ENCODE measurements around the gene CD6.

Gene CD6

DNA sequence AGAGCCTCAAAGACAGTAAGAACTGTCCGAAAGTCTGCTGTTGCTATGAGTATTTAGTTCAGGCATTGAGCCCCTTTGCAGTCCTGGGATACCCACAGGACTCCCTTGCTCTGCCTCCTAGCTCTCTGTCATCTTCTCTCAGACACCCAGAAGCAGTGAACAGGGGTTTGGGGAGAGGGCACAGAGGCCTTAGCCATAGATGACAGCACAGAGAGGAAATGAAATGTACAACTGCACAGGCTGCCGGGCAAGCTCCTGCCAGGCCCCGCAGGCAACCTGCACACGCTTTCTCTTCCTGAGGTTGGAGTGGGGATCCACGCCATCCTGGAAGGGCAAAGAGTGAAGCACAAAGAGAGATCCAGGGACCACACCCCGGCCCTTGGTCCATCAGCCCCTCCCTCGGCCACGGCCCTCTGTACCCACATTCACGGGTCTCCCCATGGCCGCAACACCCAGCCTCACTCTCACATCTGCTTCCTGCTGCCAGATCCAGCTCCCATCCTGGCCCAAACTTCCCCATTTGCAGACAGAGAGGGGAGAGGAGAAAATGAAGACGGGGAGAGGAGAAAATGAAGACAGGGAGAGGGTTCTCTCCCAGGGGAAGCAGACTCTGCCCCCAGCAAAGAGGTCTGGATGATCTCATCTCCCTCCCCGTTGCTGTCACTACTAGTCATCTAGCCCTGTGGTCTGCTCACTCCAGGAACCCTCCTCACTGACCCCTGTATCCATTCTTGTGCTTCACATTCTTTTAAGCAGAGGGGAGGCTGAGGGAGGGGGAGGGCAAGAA, 40.7 kb downstream of the CD6 start:
- DNase-seq: peak; percentile 84

DNA sequence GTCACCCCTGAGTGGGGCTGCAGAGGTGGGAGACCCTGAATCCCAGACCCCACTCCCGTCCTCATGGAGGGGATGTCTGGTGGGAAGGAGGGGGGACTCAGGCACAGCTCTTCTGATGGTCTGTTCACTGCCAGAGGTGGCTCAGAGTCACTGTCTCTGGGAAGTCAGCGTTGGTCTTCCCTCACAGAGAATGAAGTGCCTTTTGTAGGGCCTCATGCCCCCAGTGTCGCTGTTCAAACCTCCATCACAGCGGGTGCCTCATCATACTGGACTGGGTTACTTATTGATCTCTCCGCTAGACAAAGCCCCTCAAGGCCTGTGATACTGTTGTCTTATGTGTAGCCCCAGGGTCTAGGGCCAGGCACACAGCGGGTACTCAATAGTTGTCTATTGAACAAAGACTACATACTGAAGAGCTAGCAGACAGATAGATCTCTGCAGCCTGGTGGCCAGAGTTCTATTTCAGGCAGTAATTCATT, 41.3 kb downstream of the CD6 start:
- DNase-seq: no peak

DNA sequence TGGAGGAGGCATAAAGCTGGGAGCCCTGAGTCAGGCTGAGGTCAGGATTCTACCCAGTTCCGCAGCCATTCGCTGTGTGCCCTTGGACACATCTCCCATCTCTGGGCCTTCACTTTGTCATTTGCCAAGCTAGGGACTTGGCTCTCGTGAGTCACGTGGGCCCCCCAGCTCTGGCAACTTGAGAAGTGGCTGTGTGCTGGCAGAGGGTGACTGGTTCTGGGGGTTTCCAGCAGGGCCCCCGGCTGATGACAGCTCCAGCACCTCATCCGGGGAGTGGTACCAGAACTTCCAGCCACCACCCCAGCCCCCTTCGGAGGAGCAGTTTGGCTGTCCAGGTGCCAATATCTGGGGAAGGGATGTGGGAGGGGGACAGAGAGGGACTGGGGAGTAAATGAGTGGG, 46.6 kb downstream of the CD6 start:
- DNase-seq: no peak

DNA sequence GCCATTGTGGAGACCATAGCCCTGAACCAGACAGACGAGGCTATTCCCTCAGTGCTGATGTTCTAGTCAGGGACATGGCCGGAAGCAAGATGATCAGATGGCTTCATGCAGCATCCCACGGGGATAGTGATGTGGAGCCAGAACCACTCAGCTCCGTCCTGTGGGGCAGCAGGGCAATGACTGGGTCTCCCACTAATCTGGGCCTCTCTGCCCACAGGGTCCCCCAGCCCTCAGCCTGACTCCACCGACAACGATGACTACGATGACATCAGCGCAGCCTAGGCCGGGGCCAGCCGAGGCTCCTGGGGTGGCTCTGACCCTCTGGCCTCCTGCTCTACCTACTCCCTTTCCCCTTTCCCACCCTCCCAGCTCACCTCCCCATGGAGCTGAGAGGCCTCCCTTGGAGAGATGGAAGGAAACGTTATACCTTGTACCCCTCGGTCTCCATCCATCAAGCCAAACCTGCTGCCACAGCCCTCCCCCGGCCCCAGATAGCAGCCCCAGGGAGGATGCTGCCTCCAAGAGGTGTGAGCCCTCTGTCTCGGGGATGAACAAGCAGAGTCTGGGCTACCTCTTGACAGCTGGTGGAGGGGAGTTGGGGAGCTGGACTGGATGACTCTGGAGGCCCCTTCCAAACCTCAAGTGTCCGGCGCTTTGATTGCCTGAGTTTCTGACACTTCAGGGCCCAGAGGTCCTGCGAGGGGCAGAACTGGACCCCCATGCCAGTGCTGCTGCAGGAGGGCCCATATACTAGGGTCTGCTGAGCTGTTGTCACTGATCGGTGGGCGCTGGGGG, 47.8 kb downstream of the CD6 start:
- no peak for DNase-seq

DNA sequence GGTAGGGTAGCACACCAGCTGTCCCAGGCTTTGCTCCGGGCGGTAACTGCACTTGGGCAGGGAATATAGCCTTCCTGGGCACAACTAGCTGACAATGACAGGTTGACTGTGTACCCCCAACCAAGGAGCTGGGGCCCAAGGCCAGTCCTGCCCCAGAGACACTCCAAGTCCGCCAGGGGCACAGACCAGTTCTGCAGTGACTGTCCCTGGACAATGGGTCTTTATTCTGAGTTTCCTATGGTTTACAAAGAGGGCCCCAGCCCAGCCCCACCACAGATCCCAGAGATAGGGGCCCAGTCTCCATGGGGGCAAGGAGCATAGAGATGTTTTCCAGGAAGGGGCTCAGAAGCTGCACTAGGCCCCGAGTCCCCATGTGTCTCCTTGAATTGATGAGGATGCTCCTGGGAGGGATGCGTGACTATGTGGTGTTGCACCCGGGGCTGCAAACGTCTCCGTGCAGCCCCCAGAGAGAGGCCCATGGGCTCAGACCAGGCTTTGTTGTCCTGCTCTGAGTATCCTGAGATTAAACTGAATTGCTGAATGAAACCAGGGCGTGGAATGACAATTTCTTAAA, 48.4 kb downstream of the CD6 start:
- peak; percentile 45 for DNase-seq

DNA sequence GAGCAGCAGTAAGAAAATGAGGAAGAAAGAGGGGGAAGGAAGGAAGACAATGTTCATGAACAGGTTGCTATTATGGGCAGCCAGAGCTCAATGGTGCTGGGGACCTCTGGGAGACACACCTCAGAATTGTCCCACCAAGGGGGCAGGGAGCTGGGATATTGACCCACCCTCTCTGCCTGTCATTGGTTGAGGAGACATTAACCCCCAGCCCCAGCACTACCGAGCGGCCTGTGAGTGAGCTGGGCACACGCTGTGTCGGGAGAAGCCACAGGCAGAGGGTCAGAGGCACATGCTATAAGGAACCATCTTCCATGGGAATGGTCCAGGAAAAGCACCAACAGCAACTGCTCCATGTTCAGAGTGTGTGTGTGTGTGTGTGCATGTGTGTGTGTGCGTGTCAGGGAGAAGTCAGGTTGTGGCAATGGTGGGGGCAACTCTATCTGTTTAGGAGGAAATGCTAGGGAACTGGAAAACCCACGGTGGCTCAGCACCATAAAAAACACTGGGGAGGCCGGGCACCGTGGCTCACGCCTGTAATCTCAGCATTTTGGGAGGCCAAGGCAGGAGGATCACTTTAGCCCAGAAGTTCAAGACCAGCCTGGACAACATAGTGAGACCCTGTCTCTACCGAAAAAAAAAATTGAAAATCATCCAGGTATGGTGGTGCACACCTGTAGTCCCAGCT, 49.2 kb downstream of the CD6 start:
- peak; percentile 29 for DNase-seq

DNA sequence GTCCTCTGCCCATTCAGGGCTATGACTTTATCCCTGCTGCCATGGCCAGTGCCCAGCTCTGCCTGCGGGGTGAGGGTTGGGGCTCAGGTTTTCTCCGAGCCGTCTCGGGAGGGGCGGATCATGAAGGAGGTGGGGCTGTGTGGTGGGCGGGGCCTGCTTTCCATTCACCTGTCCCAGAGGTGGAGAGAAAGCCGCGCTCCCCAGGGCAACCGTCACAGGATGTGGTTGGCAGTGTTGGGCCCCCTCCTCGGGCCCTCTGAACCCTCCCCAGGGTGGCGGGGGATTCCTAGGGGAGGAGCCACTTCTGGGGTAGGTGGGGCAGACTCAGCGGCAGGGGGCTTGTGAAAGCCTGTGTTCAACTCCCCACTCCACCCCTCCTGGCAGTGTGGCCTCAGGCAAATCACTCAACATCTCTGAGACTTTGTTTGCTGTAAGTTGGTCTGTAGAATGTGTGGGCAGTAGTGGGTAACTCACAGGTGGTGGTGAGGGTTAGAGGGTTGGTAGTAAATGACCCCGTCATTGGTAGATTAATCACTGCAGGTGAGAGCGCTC, 50.3 kb downstream of the CD6 start:
- peak; percentile 65 for DNase-seq

DNA sequence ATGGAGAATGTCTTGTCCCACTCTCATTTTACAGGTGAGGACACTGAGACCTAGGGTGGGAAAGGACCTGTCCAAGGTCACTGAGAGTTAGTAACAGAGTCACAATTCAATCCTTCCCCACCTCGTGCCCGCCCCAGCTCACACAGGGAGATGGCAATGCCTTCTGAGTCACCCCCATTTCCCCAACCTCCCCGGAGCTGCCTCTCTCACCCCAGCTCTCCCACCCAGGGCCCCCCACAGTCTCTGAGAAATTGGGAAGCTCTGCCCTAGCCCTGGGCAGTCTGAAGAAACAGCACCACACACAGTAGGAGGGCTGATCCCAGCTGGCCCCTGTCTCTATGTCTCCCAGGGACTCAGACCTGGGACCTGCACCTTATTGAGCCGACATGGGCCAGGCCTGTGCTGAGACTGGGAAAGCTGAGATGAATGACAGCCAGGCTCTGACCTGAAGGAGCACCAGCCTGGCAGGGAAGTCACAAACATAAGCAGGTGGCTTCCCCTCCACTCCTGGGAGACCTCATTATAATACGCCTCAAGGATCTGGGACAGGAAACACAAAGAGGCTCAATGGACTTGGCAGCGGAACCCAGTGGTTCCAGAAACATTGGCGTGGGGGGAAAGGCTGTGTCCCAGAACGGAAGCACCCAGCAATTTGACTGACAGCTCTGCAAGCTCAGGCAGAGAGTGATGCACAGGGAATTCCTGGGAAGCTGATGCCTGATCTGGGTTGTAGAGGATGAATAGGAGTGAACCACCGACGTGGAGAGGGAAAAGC, 51.0 kb downstream of the CD6 start:
- peak; percentile 52 for DNase-seq

DNA sequence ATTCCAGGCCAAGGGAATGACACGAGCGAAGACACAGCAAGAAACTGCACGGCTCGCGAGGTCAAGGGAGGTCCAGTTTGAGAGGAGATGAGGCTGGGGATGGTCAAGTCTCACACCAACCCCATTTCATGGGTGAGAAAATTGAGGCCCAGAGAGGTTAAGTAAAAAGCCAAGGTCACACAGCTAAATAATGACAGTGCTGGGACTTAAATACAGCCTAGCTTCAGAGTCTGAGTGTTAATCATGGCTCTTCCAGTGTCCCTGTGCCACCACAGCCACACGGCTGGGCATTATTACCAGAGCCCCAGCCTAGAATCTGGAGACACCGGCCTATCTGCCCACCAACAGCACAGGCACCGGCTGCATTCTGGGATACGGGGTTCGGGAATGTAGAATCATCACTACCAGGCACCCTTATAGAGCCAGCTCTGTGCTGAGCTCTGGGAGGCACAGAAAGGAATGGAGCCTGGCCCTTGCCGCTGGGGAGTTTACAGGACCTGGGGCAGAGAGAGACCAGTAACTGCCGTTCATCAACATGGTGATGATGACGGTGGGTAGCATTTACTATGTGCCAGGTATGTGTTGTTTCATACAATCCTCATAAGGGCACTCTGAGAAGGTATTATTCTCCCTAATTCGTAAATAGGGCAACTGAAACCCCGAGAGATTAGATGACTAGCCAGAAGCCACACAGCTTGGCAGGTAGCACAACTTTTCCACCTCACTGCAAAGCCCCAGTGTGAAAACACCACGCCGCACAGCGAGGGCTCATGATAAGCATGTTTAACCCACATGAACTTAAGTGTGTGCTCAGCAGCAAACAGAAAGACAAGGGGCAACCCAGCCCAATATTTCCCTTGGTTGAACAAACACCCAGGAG, 51.8 kb downstream of the CD6 start:
- peak; percentile 44 for DNase-seq

DNA sequence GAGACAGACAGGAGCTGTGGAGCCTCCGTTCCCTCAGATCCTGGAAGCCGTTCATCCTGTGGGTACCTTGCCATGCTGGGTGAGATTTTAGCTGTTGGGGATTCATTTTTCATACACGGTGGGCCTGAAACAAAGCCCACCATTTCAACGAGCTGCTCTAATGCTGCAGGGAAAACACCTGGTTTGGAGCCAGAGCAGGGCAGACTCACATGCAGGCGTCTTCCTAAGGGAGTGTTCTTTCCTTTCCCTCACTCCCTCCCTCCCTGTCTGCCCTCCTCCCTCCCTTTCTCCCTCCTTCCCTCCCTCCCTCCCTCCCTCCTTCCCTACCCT, 52.5 kb downstream of the CD6 start:
- DNase-seq: no peak

DNA sequence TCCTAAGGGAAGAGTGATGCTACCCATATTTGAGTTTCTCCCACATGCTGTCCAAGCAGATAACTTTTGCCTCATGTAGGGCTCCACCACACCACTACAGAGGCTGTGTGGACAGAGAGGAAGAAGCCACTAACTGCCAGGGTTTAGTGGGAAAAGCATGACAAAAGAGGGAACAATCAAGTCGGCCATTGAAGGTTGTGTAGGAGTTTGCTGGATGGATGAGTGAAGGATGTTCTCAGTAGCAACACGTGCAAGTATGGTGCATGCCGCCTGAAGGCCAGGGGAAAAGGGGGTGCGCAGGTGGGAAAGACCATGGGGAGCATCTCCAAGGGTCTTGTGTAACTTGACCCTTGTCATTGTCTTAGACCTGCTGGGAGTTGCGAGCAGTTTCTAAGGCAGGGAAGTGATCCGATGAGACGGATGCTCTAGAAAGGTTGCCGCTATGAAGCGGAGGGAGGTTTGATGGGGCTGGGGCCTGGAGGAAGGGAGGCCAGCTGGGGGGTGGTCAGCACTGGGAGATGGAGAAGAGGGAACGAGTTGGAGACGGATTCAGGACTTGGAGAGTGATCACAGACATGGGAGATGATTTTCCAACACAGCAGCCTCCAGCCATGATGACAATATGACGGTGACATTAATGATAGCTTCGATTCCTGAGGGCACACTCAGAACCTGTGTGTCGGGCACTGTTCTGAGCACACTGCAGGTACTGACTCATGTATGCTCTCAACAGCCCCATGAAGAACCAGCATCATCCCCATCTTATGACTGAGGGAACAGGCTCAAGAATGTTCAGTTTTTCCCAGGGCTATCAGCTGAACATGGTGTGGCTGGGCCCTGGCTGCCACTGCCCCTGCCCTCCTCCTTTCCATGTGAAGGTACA, 53.7 kb downstream of the CD6 start:
- DNase-seq: peak; percentile 40

DNA sequence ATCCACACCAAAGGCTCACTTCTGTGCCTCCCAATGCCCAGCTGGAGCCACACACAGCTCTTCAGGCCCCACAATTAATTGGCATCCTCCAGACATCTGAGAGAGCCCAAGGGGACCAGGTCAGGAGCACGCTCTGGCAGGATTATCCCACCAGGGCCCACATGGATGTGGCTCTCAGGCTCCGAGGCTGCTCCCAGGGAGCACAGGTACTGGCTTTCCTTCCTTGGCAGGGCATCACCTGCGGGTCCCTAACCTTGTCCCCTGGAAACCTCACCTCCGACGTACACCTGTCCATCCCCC, 54.3 kb downstream of the CD6 start:
- DNase-seq: peak; percentile 41

DNA sequence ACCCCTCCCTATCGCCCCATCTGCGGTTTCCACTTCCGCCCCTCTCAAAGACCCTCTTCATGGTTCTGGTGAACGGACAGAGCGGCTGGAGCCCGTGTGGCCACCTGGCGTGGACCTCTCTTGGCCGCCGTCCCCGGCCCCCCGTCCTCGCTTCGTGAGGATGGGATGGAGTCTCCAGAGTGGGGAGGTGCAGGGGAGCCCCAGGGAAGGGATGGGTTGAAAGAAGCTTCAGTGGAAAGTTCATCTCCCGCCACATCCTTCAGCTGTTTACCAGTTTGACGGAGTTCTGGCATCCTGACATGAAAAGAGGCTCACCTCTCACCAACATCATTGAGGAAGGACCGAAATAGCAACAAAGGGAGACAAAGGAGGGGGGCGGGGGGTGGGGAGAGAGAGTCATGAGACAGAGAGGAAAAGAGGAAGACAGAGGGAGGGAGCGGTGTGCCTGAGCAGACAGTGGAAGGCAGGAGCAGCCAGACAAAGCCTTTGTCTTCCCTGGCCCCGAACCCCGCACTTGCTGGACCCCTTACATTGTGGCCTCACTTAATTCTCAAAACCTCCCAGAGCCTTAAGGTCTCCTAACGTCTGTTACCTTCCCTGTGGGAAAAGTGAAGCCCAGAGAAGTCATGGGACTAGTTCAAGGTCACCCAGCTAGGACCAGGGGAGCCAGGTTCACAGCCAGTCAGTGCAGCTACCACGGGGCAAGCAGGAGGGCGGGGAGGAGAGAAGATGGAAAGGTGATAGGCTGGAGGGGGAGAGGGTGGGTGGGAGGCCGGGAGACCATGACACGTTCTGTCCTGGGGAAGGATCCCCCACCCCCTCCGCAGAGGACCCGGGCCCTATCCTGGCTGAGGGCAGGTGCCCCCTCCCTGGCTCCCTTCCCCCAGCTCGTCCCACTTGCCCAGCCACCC, 54.9 kb downstream of the CD6 start:
- peak; percentile 41 for DNase-seq

DNA sequence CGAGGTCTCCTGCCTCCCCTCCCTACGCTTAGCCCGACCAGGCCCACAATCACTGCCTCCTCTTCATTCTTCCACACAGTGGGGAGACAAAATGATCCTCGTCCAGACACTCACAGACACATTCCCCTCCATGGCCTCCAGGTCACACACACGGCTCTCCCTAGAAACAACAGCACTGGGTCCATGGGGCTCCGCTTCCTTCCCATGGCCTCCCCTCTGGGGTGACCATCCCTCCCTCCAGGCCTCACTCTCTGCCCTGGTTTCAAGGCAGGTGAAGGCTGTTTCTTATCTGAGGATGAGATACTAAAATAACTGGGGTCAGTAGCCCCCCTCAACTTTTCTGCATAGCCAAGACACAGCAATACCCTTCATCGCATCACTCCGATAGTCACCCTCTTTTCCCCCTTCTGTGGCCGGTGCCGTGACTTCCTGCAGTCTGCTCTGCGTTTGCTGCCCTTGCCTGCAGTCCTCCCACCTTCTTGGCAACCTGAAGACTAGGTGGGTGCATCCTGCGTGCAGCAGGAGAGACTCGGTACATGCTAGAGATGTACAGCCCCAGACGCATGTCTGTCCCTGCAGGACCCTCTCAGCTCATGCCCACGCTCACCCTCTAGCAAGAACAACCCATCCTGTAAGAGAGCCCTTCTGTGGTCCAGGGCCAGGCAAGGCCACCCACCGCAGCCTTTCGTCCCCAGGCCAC, 55.8 kb downstream of the CD6 start:
- peak; percentile 50 for DNase-seq

DNA sequence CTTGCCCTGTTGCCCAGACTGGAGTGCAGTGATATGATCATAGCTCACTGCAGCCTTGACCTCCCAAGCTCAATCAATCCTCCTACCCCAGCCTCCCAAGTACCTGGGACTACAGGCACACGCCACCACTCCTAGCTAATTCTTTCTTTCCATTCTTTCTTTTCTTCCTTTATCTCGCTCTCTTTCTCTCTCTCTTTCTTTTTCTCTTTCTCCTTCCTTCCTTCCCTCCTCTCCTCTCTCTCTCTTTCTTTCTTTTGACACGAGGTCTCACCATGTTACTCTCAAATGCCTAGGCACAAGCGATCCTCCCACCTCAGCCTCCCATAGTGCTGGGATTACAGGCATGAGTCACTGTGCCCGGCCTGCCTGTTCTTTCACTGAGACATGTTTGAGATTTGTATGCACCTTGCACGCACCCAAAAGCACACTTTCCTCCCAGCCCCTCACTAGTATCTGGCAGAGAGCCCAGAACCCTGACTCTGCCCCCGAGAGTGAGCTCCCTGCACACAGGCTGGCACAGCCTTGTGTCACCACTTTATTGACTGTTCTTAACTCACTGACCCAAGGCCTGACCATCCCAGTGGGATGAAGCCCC, 56.8 kb downstream of the CD6 start:
- DNase-seq: peak; percentile 42

DNA sequence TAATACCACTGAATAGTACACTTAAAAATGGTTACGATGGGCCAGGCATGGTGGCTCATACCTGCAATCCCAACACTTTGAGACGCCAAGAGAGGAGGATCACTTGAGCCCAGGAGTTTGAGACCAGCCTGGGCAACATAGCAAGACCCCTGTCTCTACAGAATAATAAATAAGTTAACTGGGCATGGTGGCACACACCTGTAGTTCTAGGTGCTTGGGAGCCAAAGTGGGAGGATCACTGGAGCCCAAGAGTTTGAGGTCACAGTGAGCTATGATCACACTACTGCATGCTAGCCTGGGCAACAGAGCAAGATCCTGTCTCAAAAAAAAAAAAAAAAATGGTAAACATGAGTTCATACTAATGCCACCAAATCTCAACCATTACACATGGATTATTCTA, 61.3 kb downstream of the CD6 start:
- DNase-seq: no peak

DNA sequence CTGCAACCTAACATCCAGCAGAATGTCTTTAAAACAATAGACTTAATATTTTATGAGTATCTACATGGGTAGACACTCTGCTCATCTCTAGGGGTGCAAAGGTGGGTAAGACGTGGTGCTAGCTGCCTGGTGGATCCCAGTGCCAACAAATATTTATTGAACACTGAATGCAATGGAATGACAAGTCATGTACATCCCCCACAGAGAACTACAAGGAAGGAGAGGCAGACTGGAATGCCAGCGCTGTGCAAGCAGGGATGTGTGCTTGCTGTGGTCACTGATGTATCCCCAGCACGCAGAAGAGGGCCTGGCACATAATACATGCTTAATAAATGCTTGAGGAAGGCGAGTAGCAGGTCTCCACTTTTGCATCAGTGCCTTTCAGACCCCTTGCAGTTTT, 61.9 kb downstream of the CD6 start:
- peak; percentile 21 for DNase-seq

DNA sequence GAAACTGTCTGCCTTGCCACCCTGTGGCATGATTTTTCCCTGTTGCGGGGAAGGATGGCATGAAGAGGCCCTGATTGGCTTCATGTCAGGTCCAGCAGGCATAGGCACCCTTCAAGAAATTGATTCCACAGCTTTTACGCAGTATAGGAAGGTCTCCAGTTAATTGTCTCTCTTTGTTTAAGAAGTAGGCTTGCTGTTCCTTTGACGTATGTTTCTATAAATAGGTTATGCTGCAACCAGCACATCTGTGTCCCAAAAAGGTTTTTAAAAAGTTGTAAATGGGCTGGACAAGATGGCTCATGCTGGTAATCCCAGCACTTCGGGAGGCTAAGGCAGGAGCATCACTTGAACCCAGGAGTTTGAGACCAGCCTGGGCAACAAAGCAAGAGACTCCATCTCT, 62.6 kb downstream of the CD6 start:
- no peak for DNase-seq
